Measurements from ENCODE around the gene ATAD3B.
"Not testable (repeated sequence)": the region's sequence is repeated elsewhere in the genome, so short reads cannot be mapped to it uniquely, and the experiment has no call there.

Gene ATAD3B

DNA sequence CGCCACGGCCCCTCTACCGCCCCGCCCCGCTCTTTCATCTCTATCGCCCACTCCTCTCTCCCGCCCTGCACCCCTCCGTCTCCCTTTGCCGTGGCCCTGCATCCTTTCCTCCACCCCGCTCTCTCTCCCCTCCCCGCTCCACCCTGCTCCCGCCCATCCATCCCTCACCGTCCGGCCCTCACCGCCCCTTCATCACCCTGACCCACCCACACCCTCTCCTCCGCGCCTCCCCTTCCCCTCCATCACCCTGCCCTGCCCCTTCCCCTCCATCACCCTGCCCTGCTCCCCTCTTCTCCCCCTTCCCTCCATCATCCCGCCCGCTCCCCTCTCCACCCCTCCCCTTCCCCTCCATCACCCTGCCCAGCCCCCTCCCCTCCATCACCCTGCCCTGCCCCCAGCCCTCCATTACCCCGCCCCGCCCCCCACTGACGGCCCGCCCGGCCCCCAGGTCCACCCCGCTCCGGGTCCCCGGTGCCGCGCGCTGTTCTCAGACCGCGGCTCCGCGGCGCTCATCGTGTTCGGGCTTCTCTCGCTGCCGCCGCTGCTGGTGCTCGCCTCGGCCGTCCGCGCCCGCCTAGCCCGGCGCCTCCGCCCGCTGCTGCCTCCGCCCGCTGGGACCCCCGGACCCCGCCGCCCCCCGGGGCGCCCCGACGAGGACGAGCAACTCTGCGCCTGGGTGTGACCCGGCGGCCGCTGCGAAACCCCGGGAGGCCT, 44.3 kb upstream of the ATAD3B start:
- DNase-seq (ENCODE audit: insufficient read length, low spot score) (peak; percentile 39), FAIRE-seq (peak; percentile 48)
- TF ChIP-seq POLR2A (IDR thresholded peaks at IDR 0.05; ENCODE audit: low read depth, low read length) = no peak
- TF ChIP-seq POLR2AphosphoS5 (IDR thresholded peaks at IDR 0.05; ENCODE audit: low read depth, low read length) = no peak
- TF ChIP-seq TAF1 (IDR thresholded peaks at IDR 0.05; ENCODE audit: low read depth, low read length) = no peak

DNA sequence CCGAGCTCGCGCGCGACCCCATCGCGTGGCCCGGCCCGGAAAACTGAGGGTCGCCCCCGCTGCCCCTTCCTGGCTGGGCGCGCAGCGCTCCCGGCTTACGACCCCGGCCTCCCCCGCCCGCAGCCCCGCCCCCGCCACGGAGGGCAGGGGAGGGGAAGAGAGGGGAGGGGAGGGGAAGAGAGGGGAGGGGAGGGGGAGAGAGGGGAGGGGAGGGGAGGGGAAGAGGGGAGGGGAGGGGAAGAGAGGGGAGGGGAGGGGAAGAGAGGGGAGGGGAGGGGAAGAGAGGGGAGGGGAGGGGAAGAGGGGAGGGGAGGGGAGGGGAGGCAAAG, 43.8 kb upstream of the ATAD3B start:
- DNase-seq (ENCODE audit: insufficient read length, low spot score) (no peak), FAIRE-seq (no peak)
- TF ChIP-seq POLR2A (IDR thresholded peaks at IDR 0.05; ENCODE audit: low read depth, low read length) (no peak), SPI1 (IDR thresholded peaks at IDR 0.05; ENCODE audit: low read depth, low read length) (no peak), POLR2AphosphoS5 (IDR thresholded peaks at IDR 0.05; ENCODE audit: low read depth, low read length) (no peak), PAX5 (IDR thresholded peaks at IDR 0.05; ENCODE audit: insufficient read depth, low read length, severe bottlenecking) (no peak), TAF1 (IDR thresholded peaks at IDR 0.05; ENCODE audit: low read depth, low read length) (no peak), POU2F2 (IDR thresholded peaks at IDR 0.05; ENCODE audit: low read depth, low read length) (no peak)

DNA sequence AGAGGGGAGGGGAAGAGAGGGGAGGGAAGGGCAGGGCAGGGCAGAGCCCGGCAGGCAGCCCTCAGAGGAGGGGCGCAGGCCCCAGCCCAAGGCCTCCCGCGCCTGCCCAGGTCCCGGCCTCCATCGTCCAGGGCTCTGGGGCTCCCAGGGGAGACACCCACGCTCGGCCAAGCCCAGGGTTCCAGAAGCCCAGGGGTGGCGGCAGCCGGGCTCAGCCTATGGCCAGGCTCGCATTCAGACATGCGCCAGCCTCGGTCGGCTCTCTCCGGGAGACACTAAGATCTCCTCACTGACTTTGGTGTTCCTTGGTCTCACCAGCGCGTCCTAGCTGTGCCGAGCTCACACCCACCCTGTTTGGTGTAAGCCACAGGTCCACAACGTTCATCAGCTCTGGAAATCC, 43.4 kb upstream of the ATAD3B start:
- TF ChIP-seq SPI1 (IDR thresholded peaks at IDR 0.05; ENCODE audit: low read depth, low read length) = no peak
- TF ChIP-seq PAX5 (IDR thresholded peaks at IDR 0.05; ENCODE audit: insufficient read depth, low read length, severe bottlenecking) = no peak
- no peak for TF ChIP-seq POLR2AphosphoS5 (IDR thresholded peaks at IDR 0.05; ENCODE audit: low read depth, low read length)
- TF ChIP-seq POLR2A (IDR thresholded peaks at IDR 0.05; ENCODE audit: low read depth, low read length) = no peak
- TF ChIP-seq POU2F2 (IDR thresholded peaks at IDR 0.05; ENCODE audit: low read depth, low read length) = no peak
- no peak for TF ChIP-seq TAF1 (IDR thresholded peaks at IDR 0.05; ENCODE audit: low read depth, low read length)
- DNase-seq (ENCODE audit: insufficient read length, low spot score) = no peak
- FAIRE-seq = no peak

DNA sequence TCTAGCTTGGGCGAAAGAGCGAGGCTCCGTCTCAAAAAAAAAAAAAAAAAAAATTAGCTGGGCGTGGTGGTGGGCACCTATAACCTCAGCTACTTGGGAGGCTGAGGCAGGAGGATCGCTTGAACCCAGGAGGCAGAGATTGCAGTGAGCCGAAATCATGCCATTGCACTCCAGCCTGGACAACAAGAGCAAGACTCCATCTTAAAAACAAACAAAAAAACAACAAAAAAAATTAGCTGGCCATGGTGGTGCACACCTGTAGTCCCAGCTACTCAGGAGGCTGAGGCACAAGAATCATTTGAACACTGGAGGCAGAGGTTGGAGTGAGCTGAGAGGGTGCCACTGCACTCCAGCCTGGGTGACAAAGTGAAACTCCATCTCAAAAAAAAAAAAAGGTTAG, 42.6 kb upstream of the ATAD3B start:
- not testable (repeated sequence) for FAIRE-seq; DNase-seq (ENCODE audit: insufficient read length, low spot score)

DNA sequence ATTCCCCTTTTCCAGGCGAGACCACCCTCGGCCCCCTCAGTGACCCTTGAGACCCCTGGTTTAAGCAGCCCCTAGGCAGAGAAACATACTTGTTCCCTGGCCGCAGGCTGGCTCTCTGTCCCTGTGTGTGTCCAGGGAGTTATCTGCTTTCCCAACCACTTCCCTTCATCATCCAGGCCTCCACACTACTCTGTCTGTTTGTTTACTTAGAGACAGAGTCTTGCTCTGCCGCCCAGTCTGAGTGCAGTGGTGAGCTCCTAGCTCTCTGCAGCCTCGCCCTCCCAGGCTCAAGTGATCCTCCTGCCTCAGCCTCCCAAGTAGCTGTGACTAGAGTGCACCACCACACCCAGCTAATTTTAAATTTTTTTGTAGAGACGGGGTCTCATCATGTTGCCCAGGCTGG, 41.9 kb upstream of the ATAD3B start:
- DNase-seq (ENCODE audit: insufficient read length, low spot score) = no peak
- TF ChIP-seq POLR2AphosphoS5 (IDR thresholded peaks at IDR 0.05; ENCODE audit: low read depth, low read length) = no peak
- no peak for TF ChIP-seq POU2F2 (IDR thresholded peaks at IDR 0.05; ENCODE audit: low read depth, low read length)
- TF ChIP-seq TAF1 (IDR thresholded peaks at IDR 0.05; ENCODE audit: low read depth, low read length) = no peak
- no peak for TF ChIP-seq POLR2A (IDR thresholded peaks at IDR 0.05; ENCODE audit: low read depth, low read length)
- TF ChIP-seq SPI1 (IDR thresholded peaks at IDR 0.05; ENCODE audit: low read depth, low read length) = no peak
- TF ChIP-seq PAX5 (IDR thresholded peaks at IDR 0.05; ENCODE audit: insufficient read depth, low read length, severe bottlenecking) = no peak
- no peak for FAIRE-seq

DNA sequence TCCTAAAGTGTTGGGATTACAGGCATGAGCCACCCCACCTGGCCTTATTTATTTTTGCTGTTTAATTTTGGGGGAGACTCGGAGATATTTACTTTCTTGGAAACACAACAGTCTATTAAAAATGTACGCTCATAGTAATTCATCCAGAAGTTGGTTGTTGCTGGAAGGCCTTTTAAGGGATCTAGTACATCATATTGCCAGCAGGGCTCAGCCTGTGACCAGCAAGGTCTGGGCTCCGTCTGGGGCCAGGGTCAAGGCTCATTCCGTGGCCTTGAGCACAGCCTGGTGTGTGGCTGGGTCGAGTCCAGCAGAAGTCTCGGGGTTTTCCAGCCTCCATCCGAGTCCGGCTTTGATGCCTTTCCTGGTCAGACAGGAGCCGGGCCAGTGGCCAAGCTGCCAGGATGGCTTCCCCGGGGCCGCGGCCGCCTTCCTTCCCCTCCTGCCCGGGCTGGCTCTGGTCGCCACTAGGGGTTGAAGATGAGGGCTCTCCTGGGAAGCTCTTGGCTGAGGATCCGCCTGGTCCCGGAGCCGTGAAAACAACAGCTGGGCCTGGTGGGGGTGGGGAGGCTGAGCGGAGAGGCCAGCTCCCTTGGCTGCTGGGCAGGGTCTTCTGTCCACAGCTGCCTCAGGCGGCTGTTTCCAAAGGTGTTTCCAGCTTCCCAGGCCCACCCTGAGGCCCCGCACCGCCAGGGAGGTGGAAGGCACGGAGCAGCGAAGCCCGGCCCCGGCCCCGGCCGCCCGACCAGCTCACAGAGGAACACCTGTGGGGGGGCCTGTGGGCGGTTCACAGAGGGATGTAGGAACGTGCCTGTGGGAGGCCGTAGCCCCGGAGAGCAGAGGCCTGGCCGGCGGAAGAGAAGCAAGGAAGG, 41.2 kb upstream of the ATAD3B start:
- FAIRE-seq (no peak), DNase-seq (ENCODE audit: insufficient read length, low spot score) (no peak)
- TF ChIP-seq POLR2AphosphoS5 (IDR thresholded peaks at IDR 0.05; ENCODE audit: low read depth, low read length) = no peak

DNA sequence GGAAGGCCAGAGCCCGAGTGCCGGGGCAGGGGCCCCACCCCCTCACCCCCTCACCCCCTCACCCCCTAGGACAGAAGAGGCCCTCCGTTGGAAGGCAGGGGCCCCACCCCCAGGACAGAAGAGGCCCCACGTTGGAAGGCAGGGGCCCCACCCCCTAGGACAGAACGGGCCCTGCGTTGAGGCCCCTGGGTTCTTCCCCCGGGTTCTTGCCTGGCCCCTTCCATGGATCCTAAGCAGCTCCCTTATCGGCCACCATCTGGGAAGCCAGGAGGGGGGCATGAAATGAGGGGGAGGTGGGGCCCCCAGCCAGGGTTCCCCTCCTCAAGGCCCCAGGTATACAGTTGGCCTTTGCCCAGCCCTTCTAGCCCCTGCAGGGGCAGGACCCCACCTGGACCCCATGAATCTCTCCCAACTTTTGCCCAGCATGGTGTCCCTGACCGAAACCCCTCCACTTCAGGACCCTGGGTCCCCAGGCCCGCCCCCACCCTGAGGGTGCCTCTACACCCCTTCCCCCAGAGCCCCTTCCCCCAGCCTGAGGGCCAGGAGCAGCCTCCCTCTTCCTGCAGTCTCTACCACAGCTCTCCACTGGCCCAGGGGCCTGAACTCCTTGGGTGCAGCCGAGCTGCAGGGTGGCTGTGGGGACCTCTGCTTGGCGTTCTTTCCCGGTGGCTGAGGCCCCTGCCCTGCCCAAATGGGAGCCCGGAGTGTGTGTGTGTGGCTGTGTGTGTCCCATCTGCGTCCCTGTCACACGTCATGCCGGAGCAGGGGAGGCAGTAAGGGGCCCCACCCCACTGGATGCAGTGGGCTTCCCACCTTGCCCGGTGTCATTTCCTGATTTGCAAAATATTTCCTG, 40.3 kb upstream of the ATAD3B start:
- TF ChIP-seq POLR2A (IDR thresholded peaks at IDR 0.05; ENCODE audit: low read depth, low read length) (no peak), PAX5 (IDR thresholded peaks at IDR 0.05; ENCODE audit: insufficient read depth, low read length, severe bottlenecking) (no peak), POU2F2 (IDR thresholded peaks at IDR 0.05; ENCODE audit: low read depth, low read length) (no peak)
- FAIRE-seq = no peak

DNA sequence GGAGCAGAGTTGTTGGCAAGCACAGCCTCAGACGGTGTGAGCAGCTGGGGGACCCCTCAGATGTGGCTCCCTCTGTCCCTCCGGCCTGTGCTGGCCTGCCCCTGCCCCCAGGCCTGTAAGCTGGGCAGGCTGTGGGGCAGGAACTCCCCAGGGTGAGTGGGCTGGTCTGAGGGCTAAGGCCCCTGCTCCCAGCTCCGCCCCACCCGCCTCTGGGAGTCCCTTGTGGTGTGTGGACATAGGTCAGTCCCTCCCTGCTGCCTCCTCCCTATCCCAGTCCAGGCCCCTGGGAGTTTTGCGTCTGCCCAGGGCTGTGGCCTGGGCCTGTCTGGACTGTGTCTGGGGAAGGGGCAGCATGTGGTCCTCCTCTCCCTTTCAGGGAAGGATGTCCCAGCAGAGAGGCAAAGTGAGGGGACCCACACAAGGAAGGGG, 39.7 kb upstream of the ATAD3B start:
- DNase-seq (ENCODE audit: insufficient read length, low spot score) (no peak), FAIRE-seq (no peak)
- TF ChIP-seq POLR2A (IDR thresholded peaks at IDR 0.05; ENCODE audit: low read depth, low read length) (no peak), POU2F2 (IDR thresholded peaks at IDR 0.05; ENCODE audit: low read depth, low read length) (no peak), TAF1 (IDR thresholded peaks at IDR 0.05; ENCODE audit: low read depth, low read length) (no peak), PAX5 (IDR thresholded peaks at IDR 0.05; ENCODE audit: insufficient read depth, low read length, severe bottlenecking) (no peak), SPI1 (IDR thresholded peaks at IDR 0.05; ENCODE audit: low read depth, low read length) (no peak), POLR2AphosphoS5 (IDR thresholded peaks at IDR 0.05; ENCODE audit: low read depth, low read length) (no peak)

More for the DNA sequence above, 40.3 kb upstream of the ATAD3B start:
- no peak for DNase-seq (ENCODE audit: insufficient read length, low spot score)

GRCh38 chr1:1432274-1432950, 39.2 kb upstream of the ATAD3B start:
- FAIRE-seq (no peak), DNase-seq (ENCODE audit: insufficient read length, low spot score) (no peak)
- no peak for TF ChIP-seq PAX5 (IDR thresholded peaks at IDR 0.05; ENCODE audit: insufficient read depth, low read length, severe bottlenecking)
- no peak for TF ChIP-seq TAF1 (IDR thresholded peaks at IDR 0.05; ENCODE audit: low read depth, low read length)
- TF ChIP-seq SPI1 (IDR thresholded peaks at IDR 0.05; ENCODE audit: low read depth, low read length) = no peak
- TF ChIP-seq POLR2AphosphoS5 (IDR thresholded peaks at IDR 0.05; ENCODE audit: low read depth, low read length) = no peak
- no peak for TF ChIP-seq POU2F2 (IDR thresholded peaks at IDR 0.05; ENCODE audit: low read depth, low read length)
- TF ChIP-seq POLR2A (IDR thresholded peaks at IDR 0.05; ENCODE audit: low read depth, low read length) = no peak
